IMR-90 (cell line): ENCODE measurements around the gene OR10K1. TPM values are rescaled to one million over a fixed set of nuclear protein-coding genes. Genes with fewer than 3 reads are reported as not detected.

Source experiments
- ATAC-seq: fragments of 200-7000 bp; cut with Tn5 transposase; 2 replicates; pipeline ENCODE4 v1.9.1; 2020; ENCODE audit warnings: low read depth, mild to moderate bottlenecking, moderate library complexity
- BruUV-seq: library from RNA; stranded (reverse); fragments of 400-500 nt; replicated peaks from 2 replicates; lab custom pipeline; 2021; lab: Mats Ljungman, UMichigan
- CTCF ChIA-PET: fragments of 300-600 bp; formaldehyde crosslinking; extraction: SDS; loops from one replicate; lab custom pipeline; 2021; ENCODE audit warnings: antibody characterized with exemption; lab: Yijun Ruan, JAX
- POLR2A ChIA-PET: fragments of 300-600 bp; sonication (Branson Sonifier 250); formaldehyde crosslinking; loops from one replicate; lab custom pipeline; 2022; ENCODE audit warnings: antibody characterized with exemption; ENCODE audit not compliant: unreplicated experiment; lab: Charles Lee
- DNase-seq: peaks from one replicate; pipeline ENCODE4 v3.0.0; 2013
- H2AFZ ChIP-seq: replicated peaks from 2 replicates; pipeline ENCODE3; 2013; ENCODE audit warnings: low read length, mild to moderate bottlenecking; ENCODE audit not compliant: poor library complexity
- H2AK5ac ChIP-seq: 2 replicates; pipeline ENCODE4 v1.6.1; 2013; ENCODE audit warnings: low read depth, low read length, inconsistent platforms
- H2AK9ac ChIP-seq: replicated peaks from 2 replicates; pipeline ENCODE3; 2013; ENCODE audit warnings: mild to moderate bottlenecking, low read depth, low read length, moderate library complexity; ENCODE audit not compliant: poor library complexity
- H2BK120ac ChIP-seq: 2 replicates; pipeline ENCODE4 v1.6.1; 2013; ENCODE audit warnings: low read depth, low read length, inconsistent platforms
- H2BK15ac ChIP-seq: 3 replicates; pipeline ENCODE4 v1.6.1; 2013; ENCODE audit warnings: low read depth, low read length, inconsistent platforms
- H2BK20ac ChIP-seq: 2 replicates; pipeline ENCODE4 v1.6.1; 2013; ENCODE audit warnings: low read depth, mild to moderate bottlenecking, inconsistent platforms, low read length, moderate library complexity
- H2BK5ac ChIP-seq: 2 replicates; pipeline ENCODE4 v1.6.1; 2013; ENCODE audit warnings: mild to moderate bottlenecking, low read depth, low read length, inconsistent platforms; ENCODE audit not compliant: poor library complexity, severe bottlenecking
- H3K14ac ChIP-seq: replicated peaks from 2 replicates; pipeline ENCODE4 v1.6.1; 2013; ENCODE audit warnings: low read depth, low read length, inconsistent platforms
- H3K18ac ChIP-seq: 2 replicates; pipeline ENCODE4 v1.6.1; 2013; ENCODE audit warnings: low read depth, low read length, control low read depth
- H3K23ac ChIP-seq: 2 replicates; pipeline ENCODE4 v1.6.1; 2013; ENCODE audit warnings: low read depth, low read length, inconsistent platforms
- H3K27ac ChIP-seq: 2 replicates; pipeline ENCODE4 v1.5.1; 2013; ENCODE audit warnings: mild to moderate bottlenecking, control low read depth, low read length; ENCODE audit not compliant: insufficient read depth
- H3K27me3 ChIP-seq: 2 replicates; pipeline ENCODE4 v1.6.1; 2013; ENCODE audit warnings: low read length; ENCODE audit not compliant: control insufficient read depth, insufficient read depth
- H3K36me3 ChIP-seq: 2 replicates; pipeline ENCODE4 v1.6.1; 2013; ENCODE audit warnings: low read length, mixed read lengths; ENCODE audit not compliant: control insufficient read depth, insufficient read depth
- H3K4ac ChIP-seq: 2 replicates; pipeline ENCODE4 v1.6.1; 2013; ENCODE audit warnings: low read depth, low read length, inconsistent platforms
- H3K4me1 ChIP-seq: 2 replicates; pipeline ENCODE4 v1.6.1; 2013; ENCODE audit warnings: low read length, mixed read lengths; ENCODE audit not compliant: control insufficient read depth, insufficient read depth
- H3K4me2 ChIP-seq: 2 replicates; pipeline ENCODE4 v1.6.1; 2013; ENCODE audit warnings: low read depth, mild to moderate bottlenecking, control low read depth, low read length, moderate library complexity
- H3K4me3 ChIP-seq: 2 replicates; pipeline ENCODE4 v1.5.1; 2013; ENCODE audit warnings: low read depth, mild to moderate bottlenecking, control low read depth, low read length, moderate library complexity; ENCODE audit not compliant: insufficient read depth
- H3K56ac ChIP-seq: 2 replicates; pipeline ENCODE4 v1.6.1; 2013; ENCODE audit warnings: low read length, inconsistent platforms; ENCODE audit not compliant: insufficient read depth; ENCODE audit errors: extremely low read depth
- H3K79me1 ChIP-seq, 2 experiments: 2 replicates each; pipeline ENCODE4 v1.6.1; 2013; ENCODE audit warnings: low read length in 2 of 2, inconsistent platforms in 1 of 2, low read depth in 1 of 2
- H3K9ac ChIP-seq: 2 replicates; pipeline ENCODE4 v1.6.1; 2013; ENCODE audit warnings: low read depth, low read length, control low read depth
- H3K9me1 ChIP-seq: 2 replicates; pipeline ENCODE4 v1.6.1; 2013; ENCODE audit warnings: low read length, inconsistent platforms; ENCODE audit not compliant: insufficient read depth
- H3K9me3 ChIP-seq: 2 replicates; pipeline ENCODE4 v1.6.1; 2013; ENCODE audit warnings: low read length; ENCODE audit not compliant: control insufficient read depth, insufficient read depth
- H4K20me1 ChIP-seq: 2 replicates; pipeline ENCODE4 v1.6.1; 2013; ENCODE audit warnings: low read length, inconsistent platforms; ENCODE audit not compliant: insufficient read depth
- H4K5ac ChIP-seq: 2 replicates; pipeline ENCODE4 v1.6.1; 2013; ENCODE audit warnings: mild to moderate bottlenecking, low read depth, low read length, control low read depth
- H4K8ac ChIP-seq, 2 experiments: 2 replicates each; pipeline ENCODE4 v1.6.1; 2013; ENCODE audit warnings: low read depth in 2 of 2, low read length in 2 of 2, control low read depth in 1 of 2, inconsistent platforms in 1 of 2
- H4K91ac ChIP-seq: 2 replicates; pipeline ENCODE4 v1.6.1; 2013; ENCODE audit warnings: low read depth, low read length, inconsistent platforms; ENCODE audit not compliant: insufficient read depth
- CTCF ChIP-seq: conservative IDR thresholded peaks from 2 replicates; pipeline ENCODE4 v1.5.1; 2012; ENCODE audit warnings: mild to moderate bottlenecking, low read depth, low read length, improper control_type of control experiment
- MAFK ChIP-seq: IDR thresholded peaks from 2 replicates; pipeline ENCODE4 v1.6.1; 2012; ENCODE audit warnings: low read depth, low read length, improper control_type of control experiment
- MXI1 ChIP-seq: IDR thresholded peaks from 2 replicates; pipeline ENCODE4 v1.6.1; 2012; ENCODE audit warnings: low read depth, mild to moderate bottlenecking, low read length, moderate library complexity, borderline replicate concordance
- RAD21 ChIP-seq: IDR thresholded peaks from 2 replicates; pipeline ENCODE4 v1.6.1; 2012; ENCODE audit warnings: low read length, improper control_type of control experiment
- USF2 ChIP-seq: fragments of 150-350 bp; IDR thresholded peaks from 2 replicates; pipeline ENCODE4 v1.6.1; 2017; ENCODE audit warnings: mild to moderate bottlenecking, antibody characterized with exemption, low read length, low read depth
- dilution Hi-C: fragments of 300-500 bp; cut with HindIII; formaldehyde crosslinking; loops from one replicate; pipeline ENCODE4 v1.14.3; 2018; ENCODE audit warnings: low sequenced_read_pairs; ENCODE audit not compliant: unreplicated experiment
- in situ Hi-C: fragments of 300-500 bp; cut with MboI; formaldehyde crosslinking; loops from 3 replicates; pipeline ENCODE4 v1.14.3; 2019; ENCODE audit warnings: low sequenced_read_pairs, inconsistent platforms, mixed read lengths
- intact Hi-C: fragments of 100-400 bp; cut with micrococcal nuclease; formaldehyde crosslinking; loops from 2 replicates; pipeline ENCODE4 v1.10.0; 2022
- polyA plus RNA-seq, 3 experiments: library from polyadenylated mRNA; depleted of rRNA; stranded (reverse); fragments of >200 nt; gene quantifications; 2 replicates each; pipeline ENCODE4 v1.2.3, GENCODE V29; 2012; ENCODE audit warnings: low replicate concordance in 1 of 3
- total RNA-seq: library from RNA; depleted of rRNA; stranded (reverse); fragments of >200 nt; gene quantifications from 2 replicates; pipeline ENCODE4 v1.2.3, GENCODE V29; 2012

OR10K1 gene
- total and polyA plus RNA-seq, 2 of the 4 experiments (the other 2 are of a cell fraction): not detected

- DNase-seq: no peak
- H3K9me3 ChIP-seq: no peaks in the 10 kb centered on the region; the same call in 1 of the 2 replicates
- no peak overlapping the region for H3K4me3 ChIP-seq
- no peak for ATAC-seq
- no peaks in the 10 kb centered on the region for H3K79me1 ChIP-seq
- H4K91ac ChIP-seq: no peak overlapping the region
- H3K27ac ChIP-seq: no peak overlapping the region
- ChIA-PET CTCF (no interaction called here), POLR2A (no interaction called here)
- H3K9ac ChIP-seq: no peak overlapping the region
- H2BK120ac ChIP-seq: no peak overlapping the region
- no peak overlapping the region for H2BK20ac ChIP-seq
- H4K8ac ChIP-seq: no peak overlapping the region
- no peak overlapping the region for H3K23ac ChIP-seq
- in situ Hi-C loops: no loop called here
- no peaks in the 10 kb centered on the region for H3K9me1 ChIP-seq
- H2AFZ ChIP-seq: no peak overlapping the region
- H2AK5ac ChIP-seq: no peak overlapping the region
- no peak overlapping the region for H3K18ac ChIP-seq
- no peak overlapping the region for H2BK15ac ChIP-seq
- no peak overlapping the region for H2AK9ac ChIP-seq
- H3K27me3 ChIP-seq: no peaks in the 10 kb centered on the region
- no peaks in the 10 kb centered on the region for H3K36me3 ChIP-seq
- intact Hi-C loops: no loop called here
- H3K14ac ChIP-seq: no peak overlapping the region
- H3K4ac ChIP-seq: no peak overlapping the region
- H3K4me2 ChIP-seq: no peak overlapping the region
- H4K5ac ChIP-seq: no peak overlapping the region
- dilution Hi-C loops: no loop called here
- no peak overlapping the region for H2BK5ac ChIP-seq
- no peak overlapping the region for H3K56ac ChIP-seq
- no TSS peak for BruUV-seq
- TF ChIP-seq MXI1: no peak
- no peak for TF ChIP-seq USF2
- TF ChIP-seq CTCF: no peak
- no peak for TF ChIP-seq MAFK
- no peak for TF ChIP-seq RAD21
- no peaks in the 10 kb centered on the region for H3K4me1 ChIP-seq
- H4K20me1 ChIP-seq: no peaks in the 10 kb centered on the region
These were observed 44.0 kb upstream of the OR10K1 start for GRCh38 chr1:158417586-158417985.
